ENCODE results near the gene SLC9A8. TPM values are rescaled to one million over a fixed set of nuclear protein-coding genes. Genes with fewer than 3 reads are reported as not detected.

Gene SLC9A8
- total RNA-seq, 1 donor from 2014 or later, result 8.6 TPM

DNA sequence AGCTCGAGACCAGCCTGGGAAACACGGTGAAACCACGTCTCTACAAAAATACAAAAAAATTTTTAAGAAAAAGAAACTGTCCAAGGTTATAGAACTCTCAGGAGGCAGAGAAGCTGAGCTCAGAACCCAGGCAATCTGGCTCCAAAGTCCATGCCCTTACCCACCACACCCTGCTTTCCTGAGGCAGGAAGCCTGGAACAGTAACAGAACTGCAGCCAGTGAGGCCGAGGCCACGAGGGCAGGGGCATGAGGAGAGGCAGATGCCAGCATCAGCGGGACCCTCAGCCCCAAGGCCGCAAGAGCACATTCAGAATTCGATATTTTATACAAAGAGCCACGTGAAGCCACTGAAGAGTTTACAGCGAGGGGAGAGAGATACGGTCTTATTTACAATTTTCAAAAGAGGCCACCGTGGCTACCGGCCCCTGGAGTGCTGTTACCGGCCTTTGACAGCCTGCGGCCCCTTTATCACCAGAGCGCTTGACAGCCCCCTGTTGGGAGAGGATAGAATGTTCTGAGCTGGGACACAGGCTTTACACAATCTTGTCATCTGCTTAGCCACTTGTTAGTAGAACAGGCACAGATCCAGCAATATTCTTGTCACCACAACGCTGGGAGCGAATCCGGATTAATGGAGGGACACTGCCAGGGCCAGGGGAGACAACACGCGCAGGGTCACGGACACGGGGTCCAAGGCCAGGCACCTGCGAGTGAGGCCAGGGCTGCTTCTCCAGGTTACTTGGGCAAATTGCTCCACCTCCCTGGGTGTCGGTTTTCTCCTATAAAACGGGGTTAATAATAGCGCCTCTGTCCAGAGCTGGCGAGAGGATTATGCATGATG is 97.1 kb downstream of the SLC9A8 start:
- ATAC-seq (peak; percentile 84), DNase-seq (ENCODE audit: low spot score) (peak; percentile 77)

DNA sequence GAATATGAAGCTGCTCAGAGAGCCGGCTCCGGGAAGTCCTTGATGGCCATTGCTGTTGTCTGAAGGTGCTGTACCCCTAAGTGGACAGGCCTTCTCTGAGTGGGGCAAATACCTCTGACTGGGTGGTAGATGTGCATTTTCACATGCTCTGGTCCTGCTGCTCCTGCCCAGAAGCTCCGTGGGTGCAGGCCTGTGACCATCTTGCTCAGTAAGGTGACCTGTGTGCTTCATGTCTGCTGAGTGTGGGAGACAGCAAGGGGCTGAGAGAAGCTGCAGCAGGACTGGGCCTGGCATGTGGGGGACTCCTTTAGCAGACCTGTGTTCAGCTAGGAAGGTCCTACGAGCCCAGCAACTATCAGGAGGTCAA is 97.7 kb downstream of the SLC9A8 start:
- peak; percentile 3 for ATAC-seq

DNA sequence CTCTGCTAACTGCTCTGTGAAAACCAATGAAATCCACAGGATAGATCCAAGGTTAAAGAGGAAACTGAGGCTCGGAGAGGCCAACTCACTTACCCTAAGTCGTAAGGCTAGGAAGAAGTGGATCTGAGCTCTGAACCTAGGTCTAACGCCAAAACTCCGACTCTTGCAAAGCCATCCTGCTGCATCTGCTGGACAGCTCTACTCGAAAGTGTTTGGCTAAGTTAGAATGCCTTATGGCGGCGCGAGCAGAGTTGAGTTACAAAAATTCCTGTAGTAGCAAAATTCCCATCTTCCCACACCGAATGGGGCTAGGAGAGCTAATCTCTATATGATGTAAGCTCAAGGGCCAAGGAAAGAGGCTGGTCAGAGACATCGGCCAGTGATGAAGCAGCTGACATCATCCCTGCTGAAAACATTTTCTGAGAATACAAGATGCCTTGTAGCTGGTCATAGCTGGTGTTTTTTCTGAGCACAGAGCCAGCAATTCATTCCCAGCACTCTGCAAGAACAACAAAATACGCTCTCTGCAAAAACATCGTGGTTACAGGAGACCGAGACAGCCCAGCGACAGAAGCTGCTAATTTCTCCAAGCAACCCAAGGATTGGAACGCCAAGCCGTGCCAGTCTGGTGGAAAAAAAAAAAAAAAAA is 100.9 kb downstream of the SLC9A8 start:
- DNase-seq (ENCODE audit: low spot score) (no peak), ATAC-seq (no peak)

More for the DNA sequence above, 97.7 kb downstream of the SLC9A8 start:
- DNase-seq (ENCODE audit: low spot score), result no peak

DNA sequence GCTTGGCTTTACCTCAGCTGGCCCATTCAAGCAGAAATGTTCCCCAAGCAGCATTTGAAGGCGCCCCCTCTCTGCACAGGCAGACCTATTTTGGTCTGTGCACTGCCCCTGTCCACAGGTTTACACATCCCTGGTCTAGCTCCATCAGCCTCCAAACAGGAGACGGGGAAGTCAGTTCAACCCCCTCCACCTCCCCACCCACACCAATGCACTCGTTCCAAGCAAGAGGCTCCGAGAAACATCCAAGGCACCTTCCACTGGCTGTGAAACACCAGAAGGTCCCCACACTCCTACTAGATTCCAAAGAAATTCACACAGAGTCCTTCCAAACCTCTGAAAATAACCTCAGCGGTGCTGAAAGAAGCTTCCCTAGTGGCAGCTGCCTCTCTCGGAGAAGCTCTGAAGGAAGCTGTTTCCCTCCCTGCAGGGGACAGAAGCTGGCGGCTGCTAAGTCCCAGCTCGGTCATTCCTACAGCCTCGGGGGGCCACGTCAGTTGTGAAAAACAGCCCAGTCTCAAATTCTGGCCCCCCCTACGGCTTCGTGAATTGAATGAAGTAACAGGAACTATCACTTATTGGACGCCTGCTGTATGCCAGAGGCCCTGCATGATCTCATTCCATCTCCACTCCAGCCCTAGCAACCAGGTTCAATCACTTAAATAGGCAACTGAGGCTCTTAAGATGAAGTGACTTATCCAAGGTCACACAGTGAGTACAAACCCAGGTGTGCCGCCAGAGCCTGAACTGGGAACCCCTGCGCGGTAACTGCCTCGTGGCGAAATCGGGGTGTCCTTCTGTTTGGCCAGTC is 101.9 kb downstream of the SLC9A8 start:
- ATAC-seq, result no peak

DNA sequence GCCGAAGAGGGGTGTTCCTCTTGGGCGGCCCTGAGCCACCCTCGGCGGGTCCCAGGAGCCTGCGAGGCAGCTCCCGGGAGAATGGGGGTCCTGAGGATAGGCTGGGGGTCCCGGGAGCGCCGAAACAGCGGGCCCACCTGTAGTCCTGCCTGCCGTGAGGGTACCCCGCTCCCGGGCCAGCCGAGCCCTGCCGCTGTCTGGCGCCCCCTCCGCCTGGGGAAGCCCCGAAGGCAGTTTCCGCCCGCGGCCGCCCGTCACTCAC is 102.4 kb downstream of the SLC9A8 start:
- peak; percentile 4 for ATAC-seq

More for the DNA sequence above, 101.9 kb downstream of the SLC9A8 start:
- no peak for DNase-seq (ENCODE audit: low spot score)

DNA sequence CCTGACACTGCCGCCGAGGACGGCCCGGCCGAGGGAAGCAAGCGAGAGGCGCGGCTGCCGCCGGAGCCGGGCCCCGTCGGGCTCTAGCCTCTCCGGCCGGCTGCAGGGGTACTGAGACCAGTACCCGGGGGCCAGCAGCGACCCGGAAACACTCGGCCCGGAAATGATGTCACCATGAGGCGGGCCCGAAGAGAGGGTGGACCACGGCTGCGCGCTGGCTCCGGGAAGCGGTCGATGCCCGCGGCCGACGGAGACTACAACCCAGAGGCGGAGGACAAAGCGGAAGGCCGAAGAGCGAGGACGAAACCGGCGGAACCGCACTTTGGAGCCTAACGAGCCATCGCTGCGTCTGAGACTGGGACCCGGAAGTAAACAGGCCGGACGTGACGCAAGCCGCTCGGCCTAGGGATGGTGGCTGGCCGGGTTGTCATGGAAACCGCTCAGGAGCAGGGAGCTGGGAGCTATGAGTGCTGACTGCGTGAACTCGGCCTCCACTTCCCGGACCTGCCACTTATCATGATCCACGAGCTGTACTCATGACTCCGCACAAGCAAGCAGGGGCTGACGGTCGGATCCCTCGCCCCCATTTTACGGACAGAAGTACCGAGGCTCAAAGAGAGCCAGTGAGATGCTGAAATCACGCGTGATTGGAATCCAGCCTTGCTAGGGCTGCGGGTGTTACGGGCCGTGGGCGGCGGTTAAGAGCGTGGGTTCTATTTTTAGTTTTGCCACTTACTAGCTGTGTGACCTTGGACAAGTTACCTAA is 102.9 kb downstream of the SLC9A8 start, which contains the start of gene SPATA2:
Gene SPATA2, minus strand, starts transcription at position 150 of the 766 bp plus-strand sequence. CDS start 7,039 bp downstream, outside the sequence.
- ATAC-seq (peak; percentile 83), DNase-seq (ENCODE audit: low spot score) (peak; percentile 96)

More for the DNA sequence above, 102.4 kb downstream of the SLC9A8 start:
- no peak for DNase-seq (ENCODE audit: low spot score)

- ATAC-seq, result peak; percentile 74
- peak; percentile 78 for DNase-seq (ENCODE audit: low spot score)
Measured at GRCh38 chr20:49916146-49917002, 103.7 kb downstream of the SLC9A8 start.

GRCh38 chr20:49918446-49918845 is 105.8 kb downstream of the SLC9A8 start:
- no peak for ATAC-seq
- no peak for DNase-seq (ENCODE audit: low spot score)

DNA sequence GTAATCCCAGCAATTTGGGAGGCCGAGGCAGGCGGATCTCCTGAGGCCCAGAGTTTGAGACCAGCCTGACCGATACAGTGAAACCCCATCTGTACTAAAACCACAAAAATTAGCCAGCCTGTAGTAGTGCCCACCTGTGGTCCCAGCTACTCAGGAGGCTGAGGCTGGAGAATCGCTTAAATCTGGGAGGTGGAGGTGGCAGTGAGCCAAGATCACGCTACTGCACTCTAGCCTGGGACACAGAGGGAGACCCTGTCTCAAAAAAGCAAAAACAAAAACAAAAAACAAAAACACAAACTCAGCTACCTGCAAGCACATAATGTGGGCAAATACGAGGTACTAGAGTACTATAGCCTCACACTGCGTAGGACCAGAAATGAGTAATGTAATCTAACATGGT is 106.4 kb downstream of the SLC9A8 start:
- no peak for DNase-seq (ENCODE audit: low spot score)
- ATAC-seq, result no peak

DNA sequence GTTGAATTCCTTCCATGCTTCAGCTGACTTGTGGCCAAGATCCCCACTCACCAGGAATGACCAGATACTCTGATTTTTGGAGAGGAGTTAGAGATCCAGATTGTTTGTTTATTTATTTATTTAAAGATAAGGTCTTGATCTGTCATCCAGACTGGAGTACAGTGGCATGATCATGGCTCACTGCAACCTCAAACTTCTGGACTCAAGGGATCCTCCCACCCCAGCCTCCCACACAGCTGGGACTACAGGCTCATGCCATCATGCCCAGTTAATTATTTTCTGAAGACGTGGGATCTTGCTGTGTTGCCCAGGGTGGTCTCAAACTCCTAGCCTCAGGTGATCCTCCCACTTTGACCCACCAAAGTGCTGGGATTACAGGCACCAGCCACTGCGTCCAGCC is 106.8 kb downstream of the SLC9A8 start:
- DNase-seq (ENCODE audit: low spot score) (no peak), ATAC-seq (no peak)

- DNase-seq (ENCODE audit: low spot score), result no peak
- ATAC-seq, result no peak
Measured at GRCh38 chr20:49924247-49924646, 111.6 kb downstream of the SLC9A8 start.

DNA sequence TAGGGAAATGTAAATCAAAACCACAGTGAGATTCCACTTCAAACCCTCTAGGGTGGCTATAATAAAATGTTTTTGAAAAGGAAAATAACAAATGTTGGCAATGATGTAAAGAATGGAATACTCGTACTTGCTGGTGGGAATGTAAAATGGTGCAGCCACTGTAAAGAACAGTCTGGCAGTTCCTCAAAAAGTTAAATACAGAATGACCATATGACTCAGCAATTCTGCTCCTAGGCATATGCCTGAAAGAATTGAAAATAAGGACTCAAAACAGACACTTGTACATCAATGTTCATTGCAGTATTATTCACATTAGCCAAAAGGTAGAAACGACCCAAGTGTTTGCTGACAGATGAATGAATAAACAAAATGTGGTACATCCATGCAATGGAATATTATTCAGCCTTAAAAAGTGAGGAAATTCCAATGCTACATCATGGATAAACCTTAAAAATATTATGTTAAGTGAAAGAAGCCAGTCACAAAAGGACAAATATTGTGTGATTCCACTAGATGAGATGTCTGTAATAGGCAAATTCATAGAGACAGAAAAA is 113.3 kb downstream of the SLC9A8 start:
- no peak for DNase-seq (ENCODE audit: low spot score)
- ATAC-seq, result no peak

- ATAC-seq (peak; percentile 97), DNase-seq (ENCODE audit: low spot score) (peak; percentile 77)
Measured at GRCh38 chr20:49928411-49929141, 115.9 kb downstream of the SLC9A8 start.

GRCh38 chr20:49929142-49929494 is 116.5 kb downstream of the SLC9A8 start:
- DNase-seq (ENCODE audit: low spot score), result no peak
- ATAC-seq, result no peak

GRCh38 chr20:49935746-49936152 is 123.1 kb downstream of the SLC9A8 start:
- DNase-seq (ENCODE audit: low spot score) (peak; percentile 57), ATAC-seq (peak; percentile 1)

DNA sequence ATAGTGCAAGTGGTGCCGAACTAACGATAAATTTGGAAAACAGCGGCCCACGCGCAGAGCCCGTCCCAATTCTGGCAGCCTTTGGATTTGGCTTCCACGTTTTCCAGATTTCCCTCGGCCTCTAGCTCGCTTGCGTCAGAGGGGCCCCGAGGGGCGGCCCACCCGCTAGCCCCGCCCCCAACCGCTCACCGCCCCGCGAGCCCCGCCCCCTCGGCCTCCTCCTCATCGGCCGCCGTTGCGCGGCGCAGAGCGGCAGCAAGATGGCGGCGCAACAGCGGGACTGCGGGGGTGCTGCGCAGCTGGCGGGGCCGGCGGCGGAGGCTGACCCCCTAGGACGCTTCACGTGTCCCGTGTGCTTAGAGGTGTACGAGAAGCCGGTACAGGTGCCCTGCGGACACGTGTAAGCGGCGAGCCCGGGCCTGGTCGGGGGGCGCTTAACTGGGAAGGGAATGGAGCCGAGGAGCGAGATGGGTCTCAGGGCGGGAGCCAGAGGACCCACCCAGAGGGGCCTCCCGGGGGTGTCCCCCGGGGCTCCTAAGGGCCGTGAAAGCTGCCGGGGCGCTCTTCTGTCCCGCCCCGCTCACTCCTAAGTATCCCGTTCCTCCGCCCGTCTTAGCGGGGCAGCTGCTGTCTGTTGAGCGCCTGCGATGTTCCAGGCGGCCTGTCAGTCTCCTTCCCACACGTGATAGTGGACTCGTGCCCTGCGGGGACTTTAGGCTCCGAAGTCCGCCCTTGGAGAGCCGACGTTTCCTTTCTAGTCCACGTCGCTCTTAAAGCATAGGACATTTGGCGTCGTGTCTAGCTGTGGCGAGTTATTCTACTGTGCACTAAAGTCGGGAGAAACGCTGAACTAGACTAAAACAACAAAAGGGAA is 123.8 kb downstream of the SLC9A8 start, which contains the start of gene RNF114:
Gene RNF114, plus strand, starts transcription at position 245 of the 874 bp plus-strand sequence. Its CDS starts 16 bp downstream, at position 261.
- ATAC-seq, result peak; percentile 89
- peak; percentile 93 for DNase-seq (ENCODE audit: low spot score)

- no peak for ATAC-seq
- no peak for DNase-seq (ENCODE audit: low spot score)
Measured at GRCh38 chr20:49937027-49937929, 124.7 kb downstream of the SLC9A8 start.
